Hepatocyte (in vitro differentiated cells): ENCODE measurements around the gene COL5A1. TPM values are rescaled to one million over a fixed set of nuclear protein-coding genes. Genes with fewer than 3 reads are reported as not detected.
"Not testable (repeated sequence)": the region's sequence is repeated elsewhere in the genome, so short reads cannot be mapped to it uniquely, and the experiment has no call there.

Experiments used
- DNase-seq: peaks from one replicate; pipeline ENCODE4 v3.0.0-alpha.2; 2016; ENCODE audit warnings: low spot score
- H2AFZ ChIP-seq: fragments of 200-600 bp; sonication (generic); 2 replicates; pipeline ENCODE4 v1.6.0; 2016; ENCODE audit warnings: antibody characterized with exemption, mild to moderate bottlenecking
- H3K27ac ChIP-seq: fragments of 200-600 bp; sonication (generic); 2 replicates; pipeline ENCODE4 v1.5.1; 2016; ENCODE audit warnings: mild to moderate bottlenecking
- H3K27me3 ChIP-seq: fragments of 200-600 bp; sonication (generic); 2 replicates; pipeline ENCODE4 v1.6.1; 2016
- H3K36me3 ChIP-seq: fragments of 200-600 bp; sonication (generic); replicated peaks from 2 replicates; pipeline ENCODE4 v1.5.1; 2016; ENCODE audit warnings: low read depth; ENCODE audit not compliant: insufficient read depth
- H3K4me1 ChIP-seq: fragments of 200-600 bp; sonication (generic); 2 replicates; pipeline ENCODE4 v1.5.1; 2016; ENCODE audit warnings: mild to moderate bottlenecking, moderate library complexity; ENCODE audit not compliant: insufficient read depth
- H3K4me2 ChIP-seq: fragments of 200-600 bp; sonication (generic); 2 replicates; pipeline ENCODE4 v1.6.0; 2016
- H3K4me3 ChIP-seq: fragments of 200-600 bp; sonication (generic); 2 replicates; pipeline ENCODE4 v1.5.1; 2016; ENCODE audit warnings: mild to moderate bottlenecking
- H3K79me2 ChIP-seq: fragments of 200-600 bp; sonication (generic); 2 replicates; pipeline ENCODE4 v1.6.0; 2017; ENCODE audit warnings: mild to moderate bottlenecking
- H3K9me2 ChIP-seq: fragments of 200-600 bp; sonication (generic); replicated peaks from 2 replicates; pipeline ENCODE4 v1.6.0; 2017; ENCODE audit warnings: mild to moderate bottlenecking; ENCODE audit not compliant: insufficient read depth
- H3K9me3 ChIP-seq: fragments of 200-600 bp; sonication (generic); 2 replicates; pipeline ENCODE4 v1.5.1; 2016; ENCODE audit warnings: low read depth, mild to moderate bottlenecking
- H4K20me1 ChIP-seq: fragments of 200-600 bp; sonication (generic); 2 replicates; pipeline ENCODE4 v1.6.0; 2016; ENCODE audit warnings: mild to moderate bottlenecking; ENCODE audit not compliant: insufficient read depth, poor library complexity, severe bottlenecking
- EZH2 ChIP-seq: fragments of 200-600 bp; sonication (generic); IDR thresholded peaks from 2 replicates; pipeline ENCODE4 v1.6.1; 2016; ENCODE audit warnings: antibody characterized with exemption, mild to moderate bottlenecking, borderline replicate concordance
- EZH2phosphoT487 ChIP-seq: fragments of 200-600 bp; sonication (generic); IDR thresholded peaks from one replicate; pipeline ENCODE4 v1.6.1; 2018; ENCODE audit warnings: antibody characterized with exemption, mild to moderate bottlenecking, low read depth, moderate library complexity; ENCODE audit not compliant: unreplicated experiment, severe bottlenecking
- WGBS: methylation state at CpG from one replicate; pipeline ENCODE4 v1.1.6; 2016; ENCODE audit warnings: low lambda C conversion rate; ENCODE audit errors: missing lambda C conversion rate; 5-methylcytosine and 5-hydroxymethylcytosine counted together
- polyA plus RNA-seq: library from polyadenylated mRNA; unstranded; fragments of >200 nt; fragmentation: Nextera tagmentation; extraction: Ambion mirVana; gene quantifications from 2 replicates; pipeline ENCODE4 v1.2.1, GENCODE V29; 2016
- total RNA-seq: library from RNA; depleted of rRNA; stranded (reverse); fragments of >200 nt; gene quantifications from 2 replicates; pipeline ENCODE4 v1.2.3, GENCODE V29; 2014
- TF ChIP-seq, protein P1 (sequence below): fragments of 200-600 bp; sonication (generic); IDR thresholded peaks from 2 replicates; pipeline ENCODE4 v1.5.1; 2016; ENCODE audit warnings: antibody characterized with exemption, mild to moderate bottlenecking; ENCODE audit not compliant: poor library complexity

The COL5A1 gene
- total and polyA plus RNA-seq, 2 experiments from 2014 or later, result 342 to 347 TPM

DNA sequence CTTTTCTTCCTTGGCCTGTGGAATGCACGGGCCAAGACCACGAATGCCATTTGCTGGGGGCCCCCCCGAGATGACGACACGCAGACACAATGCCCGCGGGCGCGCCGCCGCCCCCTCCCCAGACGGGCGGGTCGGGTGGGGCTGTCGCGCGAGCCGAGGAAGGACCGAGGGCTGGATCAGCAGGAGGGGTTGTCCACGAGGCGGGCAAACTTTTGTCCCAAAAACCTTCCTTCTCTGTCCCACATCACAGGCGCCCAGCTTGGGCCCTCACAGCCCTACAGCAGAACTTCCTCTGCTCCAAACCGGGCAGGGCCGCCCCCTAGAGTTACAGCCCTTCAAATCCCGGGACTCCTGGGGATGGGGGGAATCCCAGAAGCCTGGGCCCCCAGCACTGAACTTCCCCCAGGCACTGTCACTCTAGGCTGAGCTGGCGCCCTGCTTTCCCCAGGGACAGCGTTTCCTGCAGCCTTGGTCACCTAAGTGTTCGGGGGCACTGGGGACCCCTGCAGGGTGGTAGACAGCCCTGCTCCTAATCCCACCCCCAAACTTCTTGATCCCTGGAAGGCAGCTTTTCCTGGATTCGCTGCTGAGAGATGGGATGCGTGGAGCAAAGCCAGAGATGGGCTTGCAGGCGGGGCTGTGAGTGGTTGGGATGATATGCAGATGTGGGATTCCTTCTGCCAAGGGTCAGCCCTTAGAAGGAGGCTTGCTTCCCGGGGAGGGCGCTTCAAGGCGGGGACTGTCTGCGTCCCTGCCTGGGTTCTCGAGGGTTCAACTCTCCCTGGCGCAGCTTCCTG is 980 bp downstream of the COL5A1 start:
- peak overlapping the region; percentile 80 for H3K4me3 ChIP-seq
- peak overlapping the region; percentile 81 for H3K4me2 ChIP-seq
- WGBS, result 3% methylated on average over 21 of the region's 37 CpGs
- no peaks in the 10 kb centered on the region for H3K36me3 ChIP-seq
- no peaks in the 10 kb centered on the region for H3K9me2 ChIP-seq
- no peaks in the 10 kb centered on the region for H3K27me3 ChIP-seq
- peaks cover 48% of the 10 kb centered on the region for H3K79me2 ChIP-seq
- DNase-seq, result peak; percentile 68
- H3K27ac ChIP-seq, result peak overlapping the region; percentile 93
- peaks cover 36% of the 10 kb centered on the region for H3K4me1 ChIP-seq
- H4K20me1 ChIP-seq, result peaks cover 41% of the 10 kb centered on the region
- H2AFZ ChIP-seq, result no peak overlapping the region
- TF ChIP-seq EZH2, result no peak
- TF ChIP-seq, protein P1, sequence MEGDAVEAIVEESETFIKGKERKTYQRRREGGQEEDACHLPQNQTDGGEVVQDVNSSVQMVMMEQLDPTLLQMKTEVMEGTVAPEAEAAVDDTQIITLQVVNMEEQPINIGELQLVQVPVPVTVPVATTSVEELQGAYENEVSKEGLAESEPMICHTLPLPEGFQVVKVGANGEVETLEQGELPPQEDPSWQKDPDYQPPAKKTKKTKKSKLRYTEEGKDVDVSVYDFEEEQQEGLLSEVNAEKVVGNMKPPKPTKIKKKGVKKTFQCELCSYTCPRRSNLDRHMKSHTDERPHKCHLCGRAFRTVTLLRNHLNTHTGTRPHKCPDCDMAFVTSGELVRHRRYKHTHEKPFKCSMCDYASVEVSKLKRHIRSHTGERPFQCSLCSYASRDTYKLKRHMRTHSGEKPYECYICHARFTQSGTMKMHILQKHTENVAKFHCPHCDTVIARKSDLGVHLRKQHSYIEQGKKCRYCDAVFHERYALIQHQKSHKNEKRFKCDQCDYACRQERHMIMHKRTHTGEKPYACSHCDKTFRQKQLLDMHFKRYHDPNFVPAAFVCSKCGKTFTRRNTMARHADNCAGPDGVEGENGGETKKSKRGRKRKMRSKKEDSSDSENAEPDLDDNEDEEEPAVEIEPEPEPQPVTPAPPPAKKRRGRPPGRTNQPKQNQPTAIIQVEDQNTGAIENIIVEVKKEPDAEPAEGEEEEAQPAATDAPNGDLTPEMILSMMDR, result peak; percentile 30
- no peaks in the 10 kb centered on the region for H3K9me3 ChIP-seq

DNA sequence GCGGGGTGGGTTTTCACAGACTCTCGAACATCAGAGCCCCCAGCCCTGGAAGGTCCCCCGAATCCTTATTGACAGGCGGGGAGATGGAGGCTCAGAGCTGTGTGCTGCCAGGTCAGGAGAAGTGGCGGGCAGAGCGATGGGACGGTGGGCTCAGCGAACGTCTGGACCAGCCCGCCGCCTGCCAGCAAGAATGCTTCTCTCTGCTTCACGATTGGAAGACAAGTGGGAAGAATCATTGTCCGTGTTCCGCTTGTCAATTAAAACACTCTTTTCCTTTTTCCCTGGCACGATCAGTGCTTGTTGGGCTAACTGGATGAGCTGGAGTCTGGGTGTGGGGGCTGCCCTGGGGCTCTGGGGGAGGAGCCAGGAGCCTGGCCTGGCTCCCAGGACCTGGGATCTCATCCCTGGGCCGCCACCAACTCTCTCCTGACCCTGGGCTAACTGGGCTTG is 1.6 kb downstream of the COL5A1 start:
- H3K4me3 ChIP-seq, result peak overlapping the region; percentile 80
- WGBS, result 24% methylated on average over 16 of the region's 16 CpGs
- no peaks in the 10 kb centered on the region for H3K9me3 ChIP-seq
- H3K27ac ChIP-seq, result peak overlapping the region; percentile 93
- H2AFZ ChIP-seq, result no peak overlapping the region
- H3K4me1 ChIP-seq, result peaks cover 37% of the 10 kb centered on the region
- H3K9me2 ChIP-seq, result no peaks in the 10 kb centered on the region
- H3K79me2 ChIP-seq, result peaks cover 55% of the 10 kb centered on the region
- H4K20me1 ChIP-seq, result peaks cover 48% of the 10 kb centered on the region
- no peaks in the 10 kb centered on the region for H3K36me3 ChIP-seq
- no peak for TF ChIP-seq EZH2
- no peak for TF ChIP-seq EZH2phosphoT487
- TF ChIP-seq, protein P1, result no peak
- no peak for DNase-seq
- H3K27me3 ChIP-seq, result no peaks in the 10 kb centered on the region
- peak overlapping the region; percentile 81 for H3K4me2 ChIP-seq

DNA sequence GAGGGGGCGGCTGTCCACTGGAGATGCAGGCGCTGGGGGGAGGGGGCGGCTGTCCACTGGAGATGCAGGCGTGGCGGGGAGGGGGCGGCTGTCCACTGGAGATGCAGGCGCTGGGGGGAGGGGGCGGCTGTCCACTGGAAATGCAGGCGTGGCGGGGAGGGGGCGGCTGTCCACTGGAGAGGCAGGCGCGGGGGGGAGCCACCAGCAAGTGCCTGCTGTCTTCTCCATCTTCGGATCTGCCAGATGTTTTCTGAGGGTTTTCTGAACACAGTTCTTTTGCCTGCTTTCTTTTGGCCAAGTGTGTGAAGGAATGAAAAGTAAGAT is 2.8 kb downstream of the COL5A1 start:
- H3K9me2 ChIP-seq, H2AFZ ChIP-seq, H3K9me3 ChIP-seq, DNase-seq, H3K4me3 ChIP-seq, H3K27me3 ChIP-seq, H3K36me3 ChIP-seq: not testable (repeated sequence)
- Histone ChIP-seq H3K4me2 (peak overlapping the region; percentile 50), H3K27ac (peak overlapping the region; percentile 37), H4K20me1 (peaks cover 57% of the 10 kb centered on the region), H3K79me2 (peaks cover 66% of the 10 kb centered on the region), H3K4me1 (peaks cover 40% of the 10 kb centered on the region)
- WGBS, result 17% methylated on average over 1 of the region's 14 CpGs

DNA sequence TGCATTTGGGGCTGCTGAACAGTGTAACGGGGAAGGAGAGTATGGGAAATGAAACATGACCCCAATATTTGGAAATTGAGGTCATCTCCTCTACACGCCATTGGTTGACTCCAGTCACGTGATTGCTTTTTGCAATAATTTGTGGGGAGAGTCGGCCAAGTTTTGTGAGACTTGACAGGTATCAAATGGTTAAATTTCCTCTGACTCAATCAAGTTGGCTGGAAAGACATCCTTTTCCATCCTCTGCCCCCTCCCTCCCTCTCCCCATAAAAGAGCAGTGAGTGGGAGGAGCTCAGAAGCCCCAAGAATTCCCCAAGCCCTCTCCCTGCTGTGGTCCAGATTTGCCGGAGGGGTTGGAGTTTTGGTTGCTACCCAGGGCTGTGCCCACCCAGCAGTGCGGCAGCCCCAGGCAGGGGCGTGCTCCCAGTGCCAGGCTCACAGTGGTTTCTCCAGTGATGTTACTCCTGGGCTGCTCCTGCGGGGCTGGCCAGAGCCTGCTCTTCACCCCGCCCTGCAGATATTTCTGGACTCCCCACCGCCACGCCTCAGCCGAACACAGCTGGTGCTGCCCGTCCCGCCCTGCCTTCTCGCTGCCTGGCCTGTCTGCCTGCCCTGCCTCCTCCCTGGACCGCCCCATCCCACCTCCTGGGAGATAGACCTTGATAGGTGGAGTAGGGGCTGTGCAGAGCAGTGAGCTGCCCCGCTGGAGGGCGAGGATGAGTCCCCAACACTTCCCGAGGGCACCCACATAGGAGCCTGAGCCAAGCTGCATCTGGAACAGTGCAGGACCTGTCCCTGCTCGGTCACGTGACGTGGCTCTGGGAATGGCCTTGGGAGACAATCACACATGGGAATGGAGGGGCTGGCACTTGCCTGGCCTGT is 3.4 kb downstream of the COL5A1 start:
- peak; percentile 87 for DNase-seq
- no peaks in the 10 kb centered on the region for H3K9me2 ChIP-seq
- H3K36me3 ChIP-seq, result no peaks in the 10 kb centered on the region
- H3K9me3 ChIP-seq, result no peaks in the 10 kb centered on the region
- H3K4me3 ChIP-seq, result no peak overlapping the region
- WGBS, result 55% methylated on average over 22 of the region's 22 CpGs
- H3K4me2 ChIP-seq, result peak overlapping the region; percentile 76
- no peaks in the 10 kb centered on the region for H3K27me3 ChIP-seq
- no peak overlapping the region for H2AFZ ChIP-seq
- peaks cover 36% of the 10 kb centered on the region for H3K4me1 ChIP-seq
- H3K79me2 ChIP-seq, result peaks cover 72% of the 10 kb centered on the region
- peak overlapping the region; percentile 77 for H3K27ac ChIP-seq
- TF ChIP-seq EZH2phosphoT487 (no peak), EZH2 (no peak)
- TF ChIP-seq, protein P1, result no peak
- H4K20me1 ChIP-seq, result peaks cover 63% of the 10 kb centered on the region
